Amniotic stem cell (primary cell): Measurements from ENCODE around the gene POLR2E.

Experiments
- DNase-seq: peaks from one replicate; lab custom pipeline; 2025; lab: John Stamatoyannopoulos, UW

Gene POLR2E

DNA sequence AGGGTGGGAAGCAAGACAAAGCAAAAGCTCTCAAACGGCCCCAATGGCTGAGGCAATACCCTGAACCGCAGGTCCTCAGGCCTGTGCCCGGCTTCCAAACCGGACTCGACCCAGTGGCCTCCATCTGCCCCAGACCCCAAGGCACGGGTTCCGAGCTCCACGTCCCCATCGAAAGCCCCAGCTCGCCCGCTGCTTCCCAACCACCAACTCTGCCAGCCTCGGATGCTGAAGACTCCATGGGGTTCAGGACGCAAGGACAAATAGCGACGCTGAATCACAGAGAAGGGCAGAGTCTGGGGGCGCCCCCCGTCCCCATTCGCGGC, 559 bp downstream of the POLR2E start:
- DNase-seq: no peak

DNA sequence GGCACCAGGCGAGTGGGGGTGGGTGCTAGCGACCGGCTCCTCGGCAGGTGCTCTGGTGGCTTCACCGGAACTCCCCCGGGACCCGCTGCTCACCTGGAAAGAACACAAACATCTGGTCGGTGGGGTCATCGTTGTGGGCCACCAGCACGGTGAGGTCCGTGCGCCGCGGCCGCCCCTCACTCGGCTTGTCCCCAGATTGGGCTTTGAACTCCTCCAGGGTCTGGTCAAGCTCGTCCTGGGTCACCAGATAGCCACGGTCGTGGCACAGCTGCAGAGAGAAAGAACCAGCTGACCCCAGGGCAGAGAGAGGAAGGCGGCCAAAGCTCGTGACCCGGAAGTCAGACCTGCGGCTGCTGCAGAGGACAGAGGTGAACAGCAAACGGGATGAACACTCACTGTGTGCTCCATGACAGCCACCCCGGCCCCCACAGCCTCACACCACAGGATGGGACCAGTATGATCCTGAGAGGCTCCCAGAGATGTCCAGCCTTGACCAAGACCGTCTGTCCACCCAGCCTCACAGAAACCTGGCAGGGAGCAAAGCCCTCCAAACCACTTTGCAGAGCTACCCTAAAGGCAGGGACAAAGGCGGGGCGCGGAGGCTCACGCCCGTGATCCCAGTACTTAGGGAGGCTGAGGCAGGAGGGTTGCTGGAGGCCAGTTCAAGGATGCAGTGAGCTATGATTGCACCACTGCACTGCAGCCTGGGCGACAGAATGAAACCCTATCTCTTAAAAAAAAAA, 1.2 kb downstream of the POLR2E start:
- no peak for DNase-seq

DNA sequence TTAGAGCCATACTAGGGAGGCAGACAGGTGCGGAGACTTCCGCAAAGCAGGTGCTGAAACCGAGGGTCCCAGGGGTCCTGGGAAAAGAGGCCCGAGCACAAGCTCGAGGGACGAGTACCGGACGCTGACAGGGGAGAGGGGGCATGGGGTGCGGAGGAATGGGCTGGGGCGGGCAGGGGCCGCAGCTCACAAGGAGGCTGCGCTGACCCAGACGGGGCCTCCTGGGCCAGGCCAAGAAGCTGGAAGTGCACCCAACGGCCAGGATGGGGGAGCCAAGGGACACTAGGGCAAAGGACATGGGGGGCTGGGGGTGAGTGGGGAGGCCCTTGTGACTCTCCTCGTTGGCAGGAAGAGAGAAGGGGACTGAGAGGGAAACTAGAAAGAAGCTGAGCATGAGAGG, 1.8 kb downstream of the POLR2E start:
- no peak for DNase-seq

- no peak for DNase-seq
Measured at GRCh38 chr19:1091544-1092175, 3.5 kb downstream of the POLR2E start.

- DNase-seq: no peak
Measured at GRCh38 chr19:1090731-1091543, 4.2 kb downstream of the POLR2E start.

GRCh38 chr19:1089891-1090290, 5.3 kb downstream of the POLR2E start:
- no peak for DNase-seq

- no peak for DNase-seq
Measured at GRCh38 chr19:1089126-1089771, 5.9 kb downstream of the POLR2E start.

GRCh38 chr19:1088416-1089010, 6.7 kb downstream of the POLR2E start:
- DNase-seq: no peak

DNA sequence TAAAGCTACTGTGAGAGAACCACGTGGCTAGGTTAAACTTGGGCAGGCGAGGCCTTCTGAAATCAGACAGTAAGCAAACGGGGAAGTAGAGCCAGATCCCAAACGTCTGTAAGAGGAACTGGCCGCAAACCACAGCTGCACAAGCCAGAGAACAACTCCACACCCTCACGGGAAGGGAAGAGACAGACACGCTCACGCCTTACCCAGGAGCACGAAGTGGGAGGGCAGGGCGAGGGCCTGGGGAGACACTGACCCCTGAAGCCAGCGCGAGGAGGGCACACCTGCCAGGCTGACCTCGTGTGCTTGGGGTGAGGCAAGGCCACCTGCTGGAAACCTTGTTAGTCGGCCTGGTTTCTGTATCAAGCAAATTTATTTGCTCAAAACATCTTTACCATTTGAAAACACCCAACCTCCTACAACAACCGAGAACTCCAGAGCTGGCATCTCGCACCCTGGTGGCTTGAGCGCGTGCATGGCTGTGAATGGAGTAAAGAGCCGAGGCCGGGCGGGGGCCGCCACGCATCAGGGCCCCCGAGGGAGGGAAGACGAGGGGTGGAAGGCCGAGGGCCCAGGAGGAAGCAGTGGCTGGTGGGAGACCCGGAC, 7.3 kb downstream of the POLR2E start:
- no peak for DNase-seq

DNA sequence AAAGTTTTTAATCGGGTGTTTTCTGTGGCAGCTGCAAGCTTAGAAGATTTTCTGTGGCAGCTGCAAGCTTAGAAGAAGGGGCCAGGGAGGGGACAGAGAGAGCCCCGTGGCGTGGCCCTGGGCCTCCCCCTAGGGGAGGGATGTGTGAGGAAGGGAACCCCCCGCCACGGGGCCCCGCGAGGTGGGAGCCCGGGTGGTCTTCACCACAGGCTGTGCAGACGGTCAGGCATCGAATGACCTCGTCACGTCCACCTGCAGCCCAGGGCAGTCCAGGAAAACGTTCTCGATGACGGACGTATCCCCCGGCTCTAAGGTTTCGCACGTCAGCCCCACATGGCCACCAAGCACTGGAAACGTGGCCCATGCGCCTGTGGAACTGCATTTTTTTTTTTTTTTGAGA, 8.6 kb downstream of the POLR2E start:
- DNase-seq: no peak

DNA sequence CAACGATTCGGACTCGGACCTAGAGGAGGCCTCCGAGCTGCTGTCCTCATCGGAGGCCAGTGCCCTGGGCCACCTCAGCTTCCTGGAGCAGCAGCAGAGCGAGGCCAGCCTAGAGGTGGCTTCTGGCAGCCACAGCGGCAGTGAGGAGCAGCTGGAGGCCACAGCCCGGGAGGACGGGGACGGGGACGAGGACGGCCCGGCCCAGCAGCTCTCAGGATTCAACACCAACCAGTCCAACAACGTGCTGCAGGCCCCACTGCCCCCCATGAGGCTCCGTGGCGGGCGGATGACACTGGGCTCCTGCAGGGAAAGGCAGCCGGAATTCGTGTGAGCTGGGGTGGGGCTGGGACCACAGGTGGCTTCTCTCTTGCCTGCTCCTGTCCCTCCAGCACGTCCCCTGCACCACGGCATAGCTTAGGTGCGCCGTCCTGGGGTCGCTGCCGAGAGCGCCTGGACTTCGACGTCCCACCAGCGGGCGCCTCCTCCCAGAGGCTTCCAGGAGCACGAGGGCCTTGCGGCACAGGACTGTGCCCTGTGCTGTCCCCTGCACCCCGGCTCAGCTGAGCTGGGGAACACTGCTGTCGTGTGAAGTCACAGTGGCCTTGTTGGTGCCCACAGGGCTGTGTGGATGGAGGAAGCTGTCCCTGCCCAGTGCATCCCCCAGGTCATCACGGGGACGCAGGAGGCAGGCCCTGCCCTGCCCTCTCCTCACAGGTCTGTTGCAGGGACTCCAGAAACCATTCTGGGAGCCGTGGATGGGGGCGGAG, 9.3 kb downstream of the POLR2E start:
- DNase-seq: no peak

DNA sequence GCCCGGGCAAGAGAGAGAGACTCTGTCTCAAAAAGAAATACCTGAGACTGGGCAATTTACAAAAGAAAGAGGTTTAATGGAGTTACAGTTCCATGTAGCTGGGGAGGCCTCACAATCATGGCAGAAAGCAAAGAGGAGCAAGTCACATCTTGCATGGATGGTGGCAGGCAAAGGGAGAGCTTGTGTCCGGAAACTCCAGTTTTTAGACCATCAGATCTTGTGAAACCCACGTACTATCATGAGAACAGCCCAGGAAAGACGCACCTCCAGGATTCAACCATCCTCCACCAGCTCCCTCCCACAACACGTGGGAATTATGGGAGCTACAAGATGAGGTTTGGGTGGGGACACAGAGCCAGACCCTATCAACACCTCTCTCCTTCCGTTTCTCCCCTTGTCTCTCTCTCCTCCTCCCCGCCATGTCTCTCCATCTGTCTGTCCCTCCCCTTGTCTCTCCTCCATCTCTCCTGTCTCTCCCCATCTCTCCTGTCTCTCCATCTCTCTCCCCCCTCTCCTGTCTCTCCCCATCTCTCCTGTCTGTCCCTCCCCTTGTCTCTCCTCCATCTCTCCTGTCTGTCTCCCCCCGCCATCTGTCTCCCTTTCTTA, 10.0 kb downstream of the POLR2E start:
- no peak for DNase-seq

DNA sequence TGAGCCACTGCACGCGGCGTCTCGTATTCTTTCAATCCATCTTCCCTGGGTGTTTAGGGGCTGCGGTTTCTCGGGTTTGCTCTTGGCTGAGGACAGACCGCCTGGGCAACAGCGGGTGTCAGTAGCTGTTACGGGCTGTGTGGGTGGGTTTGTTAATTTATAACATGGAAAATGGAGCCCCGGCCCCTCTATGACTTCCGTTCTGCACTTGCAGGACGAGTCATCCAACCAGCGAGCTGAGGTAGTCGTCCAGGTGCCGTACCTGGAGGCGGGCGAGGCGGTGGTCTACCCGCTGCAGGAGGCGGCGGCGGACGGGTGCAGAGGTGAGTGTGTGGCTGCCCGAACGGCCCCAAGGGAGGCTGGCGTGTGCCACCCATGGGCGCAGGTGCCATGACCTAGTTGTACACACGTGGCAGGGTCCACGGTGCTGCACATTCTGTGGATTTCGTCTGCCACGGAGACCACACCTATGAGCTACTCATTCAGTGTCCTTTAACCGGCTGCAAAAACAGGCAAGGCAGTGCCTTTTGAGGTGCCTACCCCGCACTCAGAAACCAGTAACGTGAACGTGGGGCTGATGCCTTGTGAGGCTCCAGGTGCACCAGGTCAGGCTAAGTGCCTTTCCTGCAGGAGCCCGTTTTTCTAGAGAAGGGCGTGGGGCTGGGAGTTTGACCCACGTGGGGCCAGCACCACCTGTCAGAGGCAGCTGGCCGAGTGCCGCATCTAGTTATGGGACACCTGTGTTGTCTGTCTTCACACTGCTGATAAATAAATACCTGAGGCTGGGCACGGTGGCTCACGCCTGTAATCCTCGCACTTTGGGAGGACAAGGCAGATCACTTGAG, 10.9 kb downstream of the POLR2E start:
- DNase-seq: no peak

DNA sequence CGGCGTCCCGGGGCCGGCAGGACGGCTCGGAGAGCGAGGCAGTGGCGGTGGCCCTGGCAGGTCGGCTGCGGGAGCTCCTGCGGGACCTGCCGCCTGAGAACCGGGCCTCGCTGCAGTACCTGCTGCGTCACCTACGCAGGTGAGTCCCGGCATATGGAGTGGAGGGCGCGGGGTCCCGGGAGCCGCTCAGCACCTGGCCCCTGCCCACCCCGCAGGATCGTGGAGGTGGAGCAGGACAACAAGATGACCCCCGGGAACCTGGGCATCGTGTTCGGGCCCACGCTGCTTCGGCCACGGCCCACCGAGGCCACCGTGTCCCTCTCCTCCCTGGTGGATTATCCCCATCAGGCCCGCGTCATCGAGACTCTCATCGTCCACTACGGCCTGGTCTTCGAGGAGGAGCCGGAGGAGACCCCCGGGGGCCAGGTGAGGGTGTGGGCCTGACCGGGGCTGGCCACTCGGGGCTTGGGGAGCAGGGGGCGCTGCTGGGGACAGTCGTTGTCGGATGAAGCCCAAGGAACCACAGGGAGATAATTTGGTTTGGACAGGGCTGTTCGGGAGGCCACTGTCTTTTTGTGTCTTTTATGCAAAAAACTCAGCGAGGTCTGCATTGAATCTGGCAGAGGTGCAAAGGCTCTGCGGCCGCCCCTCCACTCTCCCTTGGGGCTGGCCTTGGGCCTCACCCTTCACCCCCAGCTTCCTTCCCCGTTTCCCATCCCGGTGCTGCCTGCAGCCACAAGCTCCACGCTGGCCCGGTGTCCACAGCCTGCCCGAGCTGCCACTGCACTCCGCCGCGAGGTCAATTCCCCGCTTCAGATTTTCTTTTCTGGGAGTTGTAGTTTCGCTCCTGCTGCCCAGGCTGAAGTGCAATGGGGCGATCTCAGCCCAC, 12.0 kb downstream of the POLR2E start:
- DNase-seq: no peak

DNA sequence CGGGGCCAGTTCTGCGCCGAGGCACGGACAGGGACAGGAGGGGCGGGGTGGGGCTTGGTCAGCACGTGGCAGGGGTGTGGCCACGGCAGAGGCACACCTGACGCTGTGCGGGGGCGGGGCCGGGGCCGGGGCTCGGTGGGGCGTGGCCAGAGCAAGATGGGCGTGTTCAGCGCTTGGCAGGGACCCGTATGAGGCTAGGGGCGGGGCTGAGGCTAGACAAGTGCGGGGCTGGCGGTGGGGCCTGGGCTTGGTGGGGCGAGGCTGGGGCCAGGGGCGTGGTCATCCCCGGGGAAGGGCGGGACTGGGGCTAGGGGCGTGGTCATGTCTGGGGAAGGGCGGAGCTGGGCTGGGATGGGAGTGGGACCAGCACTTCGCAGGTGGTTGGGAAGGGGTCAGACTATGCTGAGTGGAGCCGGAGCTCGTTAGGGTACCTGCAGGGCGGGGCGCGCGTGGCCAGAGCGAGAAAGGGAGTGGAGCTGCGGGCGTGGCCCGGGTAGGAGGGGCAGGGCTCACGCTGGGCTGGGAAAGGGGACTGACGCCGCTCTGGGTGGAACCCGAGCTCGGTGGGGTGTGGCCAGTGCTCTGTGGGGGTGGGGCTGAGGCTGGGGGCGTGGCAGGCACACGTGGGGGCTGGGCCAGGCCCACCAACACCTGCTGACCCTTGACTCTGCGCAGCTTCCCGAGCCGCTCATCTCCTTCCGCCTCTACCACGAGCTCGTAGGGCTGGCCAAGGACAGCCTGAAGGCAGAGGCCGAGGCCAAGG, 12.8 kb downstream of the POLR2E start:
- DNase-seq: no peak

DNA sequence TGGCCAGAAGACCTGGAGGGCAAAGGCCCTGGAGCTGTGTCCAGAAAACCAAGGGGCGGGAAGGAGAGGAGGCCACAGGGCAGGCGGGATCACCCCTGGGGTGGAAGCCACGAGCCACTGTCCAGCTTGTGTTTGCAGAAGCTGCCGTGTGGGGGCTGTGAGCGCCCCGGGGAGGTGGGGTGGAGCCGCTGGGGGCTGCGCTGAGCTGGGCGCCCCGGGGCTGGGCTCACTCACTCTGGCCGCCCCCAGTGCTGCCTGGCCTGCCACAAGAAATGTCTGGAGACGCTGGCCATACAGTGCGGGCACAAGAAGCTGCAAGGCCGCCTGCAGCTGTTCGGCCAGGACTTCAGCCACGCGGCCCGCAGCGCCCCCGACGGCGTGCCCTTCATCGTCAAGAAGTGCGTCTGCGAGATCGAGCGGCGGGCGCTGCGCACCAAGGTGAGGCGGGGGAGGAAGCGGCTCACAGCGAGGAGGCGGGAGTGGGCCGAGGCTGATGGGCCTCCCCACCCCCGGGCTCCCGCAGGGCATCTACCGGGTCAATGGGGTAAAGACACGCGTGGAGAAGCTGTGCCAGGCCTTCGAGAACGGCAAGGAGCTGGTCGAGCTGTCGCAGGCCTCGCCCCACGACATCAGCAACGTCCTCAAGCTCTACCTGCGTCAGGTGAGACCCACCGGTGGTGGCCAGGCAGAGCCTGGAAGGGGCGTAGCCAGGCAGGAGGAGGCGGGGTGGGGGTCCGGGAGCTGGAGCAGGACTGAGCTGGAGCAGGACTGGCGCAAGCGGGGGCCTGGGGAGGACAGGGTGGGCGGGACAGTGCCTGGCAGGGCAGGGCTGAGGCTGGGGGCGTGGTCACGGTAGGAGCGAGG, 13.6 kb downstream of the POLR2E start:
- no peak for DNase-seq
